IPS-18a (cell line): ENCODE data around the gene ACSS1.

ENCODE experiments used
- H3K27ac ChIP-seq: one replicate; pipeline ENCODE4 v1.5.1; 2013; ENCODE audit warnings: low read length
- H3K27me3 ChIP-seq: one replicate; pipeline ENCODE4 v1.6.1; 2013; ENCODE audit warnings: mild to moderate bottlenecking, low read length; ENCODE audit not compliant: control insufficient read depth, insufficient read depth
- H3K36me3 ChIP-seq: one replicate; pipeline ENCODE4 v1.6.1; 2013; ENCODE audit warnings: low read depth, low read length; ENCODE audit not compliant: control insufficient read depth
- H3K4me1 ChIP-seq: one replicate; pipeline ENCODE4 v1.6.1; 2013; ENCODE audit warnings: low read depth, low read length; ENCODE audit not compliant: control insufficient read depth
- H3K4me3 ChIP-seq: one replicate; pipeline ENCODE4 v1.5.1; 2013; ENCODE audit warnings: low read length
- H3K9ac ChIP-seq: one replicate; pipeline ENCODE4 v1.6.1; 2013; ENCODE audit warnings: mild to moderate bottlenecking, low read length, moderate library complexity
- H3K9me3 ChIP-seq: one replicate; pipeline ENCODE4 v1.6.1; 2013; ENCODE audit warnings: low read depth, low read length; ENCODE audit not compliant: control insufficient read depth

Gene ACSS1

DNA sequence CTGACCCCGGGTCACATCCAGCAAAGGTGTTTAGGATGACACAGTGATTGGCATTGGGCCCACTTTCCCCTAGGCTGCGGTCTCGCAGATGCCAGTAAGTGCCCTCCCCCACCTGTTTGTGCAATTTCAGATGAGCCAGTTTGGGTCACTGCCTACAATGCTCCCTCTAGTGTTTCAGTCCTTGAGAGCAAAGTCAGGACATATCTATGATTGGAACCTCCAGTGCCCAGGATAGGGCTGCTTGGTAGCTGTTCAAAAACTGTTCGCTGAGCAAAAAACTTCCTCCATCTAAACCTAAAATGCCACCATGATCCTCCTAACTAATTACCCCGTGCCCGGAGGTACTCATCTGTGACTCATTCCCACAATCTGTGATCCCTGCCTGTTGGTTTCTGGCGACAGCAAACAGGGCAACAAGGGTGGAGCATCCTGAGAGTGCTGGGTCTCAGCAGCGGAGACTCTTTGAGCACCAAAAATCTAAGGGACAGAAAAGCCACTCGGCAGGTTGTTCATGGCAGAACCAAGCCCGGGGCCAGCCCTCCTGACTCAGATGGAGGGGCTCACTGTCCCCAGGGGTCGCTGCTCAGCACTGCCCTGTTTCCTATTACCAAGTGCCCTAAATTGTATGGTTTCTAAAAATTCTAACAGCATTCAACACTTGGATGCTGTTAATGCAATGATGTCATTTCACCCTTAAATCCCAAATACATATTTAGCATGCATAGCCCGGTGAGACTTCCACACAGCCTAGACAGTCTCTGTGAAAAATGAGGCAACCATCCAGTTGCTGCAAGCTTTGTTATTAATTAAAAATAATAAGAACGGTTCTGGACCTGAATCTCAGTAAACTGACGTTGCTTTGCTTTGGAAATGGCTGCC, 19.0 kb upstream of the ACSS1 start:
- Histone ChIP-seq H3K9ac (no peak overlapping the region), H3K27me3 (peaks cover 73% of the 10 kb centered on the region), H3K27ac (no peak overlapping the region), H3K4me3 (peak overlapping the region; percentile 41), H3K9me3 (no peaks in the 10 kb centered on the region), H3K4me1 (peaks cover under 1% of the 10 kb centered on the region), H3K36me3 (no peaks in the 10 kb centered on the region)

DNA sequence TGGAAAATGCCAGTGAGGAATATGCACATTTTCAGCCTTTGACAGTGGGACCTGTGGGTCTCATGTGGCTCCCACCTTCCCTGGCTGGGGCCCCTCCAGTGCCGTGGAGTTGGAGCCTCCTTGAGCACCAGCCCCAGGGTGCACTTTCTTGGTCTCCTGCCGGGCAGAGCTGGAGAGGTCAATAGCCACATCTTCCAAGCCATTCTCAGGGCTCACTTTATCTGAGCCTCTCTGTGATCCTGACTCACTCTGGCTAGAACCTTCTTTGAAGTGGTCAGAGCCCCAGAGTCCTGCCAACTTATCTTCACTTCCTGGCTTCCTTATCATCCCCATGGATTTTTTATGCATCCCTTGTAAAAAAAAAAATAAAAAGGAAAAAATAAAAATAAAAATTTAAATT, 18.3 kb upstream of the ACSS1 start:
- Histone ChIP-seq H3K9ac (no peak overlapping the region), H3K4me3 (no peak overlapping the region), H3K27ac (no peak overlapping the region), H3K36me3 (no peaks in the 10 kb centered on the region), H3K9me3 (no peaks in the 10 kb centered on the region), H3K4me1 (peaks cover 7% of the 10 kb centered on the region), H3K27me3 (peaks cover 73% of the 10 kb centered on the region)

DNA sequence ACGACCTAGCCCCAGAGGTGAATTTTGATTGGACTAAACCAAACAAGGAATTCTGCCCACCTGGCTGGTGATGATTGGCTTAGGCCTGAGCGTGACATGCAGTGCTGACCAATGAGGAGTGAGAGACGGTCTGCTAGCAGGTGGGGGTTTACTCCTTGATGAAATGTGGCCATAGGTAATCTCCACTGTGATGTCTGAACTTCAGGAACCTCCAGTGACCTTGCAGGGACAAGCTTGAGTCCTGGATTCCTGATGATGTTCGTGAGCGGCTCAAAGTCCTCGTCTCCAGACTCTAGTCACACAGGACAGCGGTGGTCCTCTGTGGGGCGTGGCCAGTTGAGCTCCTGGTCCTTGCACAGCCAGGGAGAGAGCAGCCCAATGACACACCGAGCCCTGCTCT, 15.6 kb upstream of the ACSS1 start:
- Histone ChIP-seq H3K9ac (no peak overlapping the region), H3K27ac (no peak overlapping the region), H3K4me3 (no peak overlapping the region), H3K9me3 (no peaks in the 10 kb centered on the region), H3K27me3 (peaks cover 64% of the 10 kb centered on the region), H3K4me1 (peaks cover 7% of the 10 kb centered on the region), H3K36me3 (no peaks in the 10 kb centered on the region)

GRCh38 chr20:25072226-25072811, 14.4 kb upstream of the ACSS1 start:
- H3K4me3 ChIP-seq, result no peak overlapping the region
- peaks cover 52% of the 10 kb centered on the region for H3K27me3 ChIP-seq
- no peak overlapping the region for H3K9ac ChIP-seq
- H3K36me3 ChIP-seq, result no peaks in the 10 kb centered on the region
- H3K27ac ChIP-seq, result no peak overlapping the region
- H3K9me3 ChIP-seq, result no peaks in the 10 kb centered on the region
- peaks cover 7% of the 10 kb centered on the region for H3K4me1 ChIP-seq

GRCh38 chr20:25071734-25072133, 13.8 kb upstream of the ACSS1 start:
- Histone ChIP-seq H3K36me3 (no peaks in the 10 kb centered on the region), H3K27me3 (peaks cover 46% of the 10 kb centered on the region), H3K9me3 (no peaks in the 10 kb centered on the region), H3K4me1 (peaks cover 7% of the 10 kb centered on the region), H3K27ac (no peak overlapping the region), H3K9ac (no peak overlapping the region), H3K4me3 (no peak overlapping the region)

GRCh38 chr20:25070821-25071473, 13.0 kb upstream of the ACSS1 start:
- no peak overlapping the region for H3K27ac ChIP-seq
- peaks cover 7% of the 10 kb centered on the region for H3K4me1 ChIP-seq
- H3K9ac ChIP-seq, result no peak overlapping the region
- no peaks in the 10 kb centered on the region for H3K36me3 ChIP-seq
- no peaks in the 10 kb centered on the region for H3K9me3 ChIP-seq
- H3K27me3 ChIP-seq, result peaks cover 45% of the 10 kb centered on the region
- H3K4me3 ChIP-seq, result no peak overlapping the region

DNA sequence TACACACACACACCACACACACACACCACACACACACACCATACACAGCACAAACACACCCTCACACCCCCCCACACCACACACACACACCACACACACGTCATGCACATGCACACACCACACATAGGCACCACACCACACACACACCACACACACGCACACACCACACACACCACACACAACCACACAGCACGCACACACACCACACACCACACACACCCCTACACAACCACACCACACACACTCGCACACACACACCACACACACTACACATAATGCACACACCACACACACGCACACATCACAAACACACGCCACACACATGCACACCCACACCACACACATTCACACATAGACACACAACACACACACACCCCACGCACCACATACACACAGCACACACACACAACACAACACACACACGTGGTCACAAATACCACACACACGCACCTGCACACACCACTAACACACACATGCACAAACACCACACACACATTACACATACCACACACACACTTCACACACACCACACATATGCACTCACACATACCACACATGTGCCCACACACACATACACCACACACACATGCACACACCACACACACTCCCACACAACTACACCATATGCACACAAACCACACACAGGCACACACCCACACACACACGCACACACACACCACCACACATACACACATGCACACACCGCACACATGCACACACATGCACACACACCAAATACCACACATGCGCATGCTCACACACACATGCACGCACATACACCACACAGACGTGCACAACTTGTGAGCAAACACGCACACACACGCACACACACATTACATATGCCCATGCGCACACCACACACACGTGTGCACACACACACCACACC, 9.4 kb upstream of the ACSS1 start:
- Histone ChIP-seq H3K9me3 (no peaks in the 10 kb centered on the region), H3K27me3 (peaks cover 46% of the 10 kb centered on the region), H3K9ac (no peak overlapping the region), H3K27ac (no peak overlapping the region), H3K36me3 (no peaks in the 10 kb centered on the region), H3K4me1 (peaks cover 7% of the 10 kb centered on the region), H3K4me3 (no peak overlapping the region)

DNA sequence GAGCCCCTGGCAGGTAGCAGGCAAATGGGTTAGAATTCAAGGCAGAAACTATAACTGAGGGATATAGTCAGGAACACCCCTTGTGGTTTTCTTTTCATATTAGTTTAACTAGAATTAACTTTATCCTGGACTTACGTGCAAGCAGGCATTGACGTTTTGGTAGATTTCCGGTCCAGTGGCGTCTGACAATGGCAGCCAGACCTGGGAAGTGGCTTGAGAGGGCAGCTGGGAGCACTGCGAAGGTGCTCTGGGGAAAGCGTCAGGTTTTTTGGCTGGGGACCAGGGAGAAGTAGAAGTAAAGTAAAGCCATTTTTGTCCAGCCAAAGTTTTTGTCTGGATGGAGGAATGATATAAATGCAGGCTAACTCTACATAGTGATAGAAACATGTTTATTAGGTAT, 8.4 kb upstream of the ACSS1 start:
- H3K4me3 ChIP-seq, result no peak overlapping the region
- H3K9ac ChIP-seq, result no peak overlapping the region
- H3K27ac ChIP-seq, result no peak overlapping the region
- H3K4me1 ChIP-seq, result peaks cover under 1% of the 10 kb centered on the region
- no peaks in the 10 kb centered on the region for H3K9me3 ChIP-seq
- peaks cover 44% of the 10 kb centered on the region for H3K27me3 ChIP-seq
- no peaks in the 10 kb centered on the region for H3K36me3 ChIP-seq

GRCh38 chr20:25065625-25066338, 7.8 kb upstream of the ACSS1 start:
- Histone ChIP-seq H3K9ac (no peak overlapping the region), H3K27ac (no peak overlapping the region), H3K27me3 (peaks cover 44% of the 10 kb centered on the region), H3K9me3 (no peaks in the 10 kb centered on the region), H3K4me1 (no peaks in the 10 kb centered on the region), H3K4me3 (no peak overlapping the region), H3K36me3 (no peaks in the 10 kb centered on the region)

DNA sequence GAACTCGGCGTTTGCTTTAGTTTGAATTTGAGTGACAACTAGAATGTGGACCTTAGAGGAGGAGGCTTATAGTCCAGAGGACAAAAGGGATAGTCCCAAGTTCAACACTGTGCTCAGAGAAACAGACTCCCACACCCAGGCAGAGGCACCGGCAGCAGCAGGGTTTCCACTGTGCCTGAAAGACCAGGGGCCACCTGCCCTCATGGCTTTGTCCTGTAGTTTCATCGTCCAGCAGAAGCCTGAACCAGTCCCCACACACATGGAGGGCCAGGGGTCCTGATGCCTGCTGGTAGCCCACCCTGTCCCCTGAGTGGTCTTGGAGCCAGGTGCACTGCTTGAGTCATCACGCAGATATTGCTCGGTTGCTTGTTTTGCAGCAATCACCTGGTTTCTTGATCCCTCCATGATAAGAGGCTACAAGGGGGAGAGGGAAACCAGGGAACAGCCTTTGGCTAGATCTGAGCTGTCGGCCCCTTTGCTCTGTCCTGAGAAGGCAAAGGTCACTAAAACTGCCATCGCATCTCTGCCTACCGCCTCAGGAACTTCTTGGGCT, 7.2 kb upstream of the ACSS1 start:
- H3K9ac ChIP-seq, result no peak overlapping the region
- H3K27ac ChIP-seq, result no peak overlapping the region
- no peaks in the 10 kb centered on the region for H3K4me1 ChIP-seq
- H3K36me3 ChIP-seq, result no peaks in the 10 kb centered on the region
- H3K27me3 ChIP-seq, result peaks cover 45% of the 10 kb centered on the region
- no peak overlapping the region for H3K4me3 ChIP-seq
- H3K9me3 ChIP-seq, result no peaks in the 10 kb centered on the region
